Measurements from ENCODE around the gene NUP160. TPM values are rescaled to one million over a fixed set of nuclear protein-coding genes. Genes with fewer than 3 reads are reported as not detected.

The NUP160 gene
- total RNA-seq, 2 donors from 2014 or later = 82.1 to 87.6 TPM

GRCh38 chr11:47864901-47865300 lies 16.8 kb upstream of the NUP160 start:
- Mint-ChIP-seq H3K9me3 (no peaks in the 10 kb centered on the region), H3K4me1 (no peaks in the 10 kb centered on the region)
- no peak overlapping the region for H3K27ac ChIP-seq (ENCODE audit: low read depth, low read length)

GRCh38 chr11:47863898-47864430 lies 15.8 kb upstream of the NUP160 start:
- Histone ChIP-seq H3K4me3 (ENCODE audit: low read length) (no peak overlapping the region), H3K9me3 (ENCODE audit: control insufficient read depth, low read length) (no peaks in the 10 kb centered on the region), H3K9ac (ENCODE audit: extremely low read depth, low read length, poor library complexity, severe bottlenecking) (no peak overlapping the region), H3K4me1 (ENCODE audit: control insufficient read depth, insufficient read depth, low read length) (no peaks in the 10 kb centered on the region), H3K27me3 (ENCODE audit: control insufficient read depth, insufficient read depth, low read length, poor library complexity, severe bottlenecking) (no peaks in the 10 kb centered on the region), H3K36me3 (ENCODE audit: control insufficient read depth, insufficient read depth, low read length) (no peaks in the 10 kb centered on the region), H3K27ac (ENCODE audit: low read depth, low read length) (no peak overlapping the region)
- no peak for TF ChIP-seq CTCF (conservative IDR thresholded peaks at IDR 0.05)
- Mint-ChIP-seq H3K36me3 (ENCODE audit: low read depth) (no peaks in the 10 kb centered on the region), H3K4me3 (no peak overlapping the region), H3K27me3 (ENCODE audit: insufficient read depth) (no peaks in the 10 kb centered on the region), H3K9me3 (no peaks in the 10 kb centered on the region), H3K27ac (no peak overlapping the region), H3K4me1 (no peaks in the 10 kb centered on the region)
- 95 to 100% methylated on average over 3 to 4 of the region's 4 CpGs for WGBS, 2 experiments (ENCODE audit: insufficient coverage in 1 of 2, insufficient read length in 1 of 2)
- no peak for DNase-seq

More at GRCh38 chr11:47864901-47865300, 16.8 kb upstream of the NUP160 start:
- H3K27ac Mint-ChIP-seq = no peak overlapping the region
- WGBS, 2 experiments (ENCODE audit: insufficient coverage in 1 of 2, insufficient read length in 1 of 2) = 80 to 95% methylated on average over 1 to 4 of the region's 5 CpGs
- H3K9me3 ChIP-seq (ENCODE audit: control insufficient read depth, low read length) = no peaks in the 10 kb centered on the region
- no peaks in the 10 kb centered on the region for H3K36me3 Mint-ChIP-seq (ENCODE audit: low read depth)
- no peaks in the 10 kb centered on the region for H3K36me3 ChIP-seq (ENCODE audit: control insufficient read depth, insufficient read depth, low read length)
- no peaks in the 10 kb centered on the region for H3K27me3 ChIP-seq (ENCODE audit: control insufficient read depth, insufficient read depth, low read length, poor library complexity, severe bottlenecking)
- no peak overlapping the region for H3K4me3 ChIP-seq (ENCODE audit: low read length)
- no peaks in the 10 kb centered on the region for H3K27me3 Mint-ChIP-seq (ENCODE audit: insufficient read depth)
- no peak for DNase-seq
- TF ChIP-seq CTCF (conservative IDR thresholded peaks at IDR 0.05) = no peak
- no peak overlapping the region for H3K4me3 Mint-ChIP-seq
- no peak overlapping the region for H3K9ac ChIP-seq (ENCODE audit: extremely low read depth, low read length, poor library complexity, severe bottlenecking)
- no peaks in the 10 kb centered on the region for H3K4me1 ChIP-seq (ENCODE audit: control insufficient read depth, insufficient read depth, low read length)

- no peaks in the 10 kb centered on the region for H3K27me3 Mint-ChIP-seq (ENCODE audit: insufficient read depth)
- H3K36me3 Mint-ChIP-seq (ENCODE audit: low read depth) = no peaks in the 10 kb centered on the region
- H3K27ac Mint-ChIP-seq = no peak overlapping the region
- Histone ChIP-seq H3K9me3 (ENCODE audit: control insufficient read depth, low read length) (no peaks in the 10 kb centered on the region), H3K4me1 (ENCODE audit: control insufficient read depth, insufficient read depth, low read length) (no peaks in the 10 kb centered on the region), H3K27ac (ENCODE audit: low read depth, low read length) (no peak overlapping the region), H3K27me3 (ENCODE audit: control insufficient read depth, insufficient read depth, low read length, poor library complexity, severe bottlenecking) (no peaks in the 10 kb centered on the region), H3K36me3 (ENCODE audit: control insufficient read depth, insufficient read depth, low read length) (no peaks in the 10 kb centered on the region), H3K4me3 (ENCODE audit: low read length) (no peak overlapping the region), H3K9ac (ENCODE audit: extremely low read depth, low read length, poor library complexity, severe bottlenecking) (no peak overlapping the region)
- H3K4me3 Mint-ChIP-seq = no peak overlapping the region
- WGBS, 2 experiments (ENCODE audit: insufficient coverage in 1 of 2, insufficient read length in 1 of 2) = 67 to 90% methylated on average over 1 to 4 of the region's 4 CpGs
- no peaks in the 10 kb centered on the region for H3K4me1 Mint-ChIP-seq
- TF ChIP-seq CTCF (conservative IDR thresholded peaks at IDR 0.05) = no peak
- H3K9me3 Mint-ChIP-seq = no peaks in the 10 kb centered on the region
- no peak for DNase-seq
Measured at GRCh38 chr11:47863189-47863897, 15.2 kb upstream of the NUP160 start.

All from endodermal cell (in vitro differentiated cells).